K562 (cell line): ENCODE results near the gene KCNAB1. TPM values are rescaled to one million over a fixed set of nuclear protein-coding genes. Genes with fewer than 3 reads are reported as not detected.

Experiments used
- KAT2B ChIP-seq: IDR thresholded peaks from one replicate; pipeline ENCODE4 v1.6.1; 2012; ENCODE audit warnings: low read depth, mild to moderate bottlenecking, control low read depth, inconsistent platforms, low read length, moderate library complexity
- MED1 ChIP-seq: sonication (generic); formaldehyde crosslinking; IDR thresholded peaks from 2 replicates; pipeline ENCODE4 v1.8.1; 2023; ENCODE audit warnings: missing genetic modification reagents, borderline replicate concordance
- POLR3G ChIP-seq: IDR thresholded peaks from 2 replicates; pipeline ENCODE4 v1.6.1; 2011; ENCODE audit not compliant: insufficient read length, insufficient replicate concordance; ENCODE audit errors: extremely low read depth
- SETDB1 ChIP-seq: IDR thresholded peaks from one replicate; pipeline ENCODE4 v1.6.1; 2012; ENCODE audit warnings: low read length, control low read depth, inconsistent platforms
- YY1 ChIP-seq, 3 experiments: IDR thresholded peaks; 2 replicates each; pipeline ENCODE4 v1.6.1; 2011; ENCODE audit warnings: low read length in 2 of 3, mild to moderate bottlenecking in 2 of 3, moderate library complexity in 2 of 3, borderline replicate concordance in 1 of 3, control low read depth in 1 of 3, low read depth in 1 of 3; ENCODE audit not compliant: insufficient read depth in 3 of 3, insufficient replicate concordance in 2 of 3, control insufficient read depth in 1 of 3, insufficient read length in 1 of 3; ENCODE audit errors: extremely low read depth in 1 of 3
- ZNF551 ChIP-seq: fragments of 250-450 bp; sonication (Bioruptor Pico); IDR thresholded peaks from 2 replicates; pipeline ENCODE4 v1.5.0; 2021; ENCODE audit warnings: mild to moderate bottlenecking, moderate library complexity
- polyA plus RNA-seq, 8 experiments: library from polyadenylated mRNA; depleted of rRNA in 4 of 8; stranded (reverse) in 5 of 8; unstranded in 3 of 8; fragments of >200 nt; fragmentation: Nextera tagmentation in 2 of 8; fragmentation: Illumina TruSeq in 1 of 8; extraction: Ambion mirVana in 2 of 8; extraction: Trizol in 1 of 8; gene quantifications; 2 replicates each; pipeline versions ENCODE4 v1.2.1 to v1.2.3, GENCODE V29; 2011 to 2014; ENCODE audit warnings: inconsistent platforms in 1 of 8, missing spikeins in 1 of 8
- total RNA-seq, 7 experiments: library from RNA; depleted of rRNA in 6 of 7; stranded (reverse); fragments of >200 nt in 6 of 7; fragmentation: Illumina TruSeq in 2 of 7; extraction: Trizol in 2 of 7; gene quantifications; 2 replicates each; pipeline versions ENCODE4 v1.2.1 to v1.2.3, GENCODE V29; 2011 to 2021; ENCODE audit warnings: low replicate concordance in 1 of 7
- TF ChIP-seq, protein P1 (sequence below), 2 experiments: fragments of 450-650 bp in 1 of 2; sonication (generic) in 1 of 2; formaldehyde crosslinking in 1 of 2; IDR thresholded peaks; 2 replicates each; pipeline versions ENCODE4 v1.7.1 to v1.9.0; 2016 to 2022; ENCODE audit warnings: inconsistent platforms in 1 of 2, mild to moderate bottlenecking in 1 of 2, missing genetic modification reagents in 1 of 2
- TF ChIP-seq, protein P2 (sequence below): fragments of 450-650 bp; IDR thresholded peaks from 2 replicates; pipeline ENCODE4 v1.6.1; 2014; ENCODE audit warnings: low read depth, mild to moderate bottlenecking, moderate library complexity, borderline replicate concordance
- TF ChIP-seq, protein P3 (sequence below): sonication (generic); formaldehyde crosslinking; IDR thresholded peaks from 2 replicates; pipeline ENCODE4 v1.5.0; 2020; ENCODE audit warnings: missing genetic modification reagents
- TF ChIP-seq, protein P4 (sequence below): sonication (generic); formaldehyde crosslinking; IDR thresholded peaks from 2 replicates; pipeline ENCODE4 v1.8.0; 2022; ENCODE audit warnings: missing genetic modification reagents, mild to moderate bottlenecking, borderline replicate concordance

The KCNAB1 gene
- total and polyA plus RNA-seq, 9 of the 15 experiments (the other 6 are each of a cell fraction or from before 2014, with no cell fraction given): 0.14 to 1.2 (median 0.51) TPM

DNA sequence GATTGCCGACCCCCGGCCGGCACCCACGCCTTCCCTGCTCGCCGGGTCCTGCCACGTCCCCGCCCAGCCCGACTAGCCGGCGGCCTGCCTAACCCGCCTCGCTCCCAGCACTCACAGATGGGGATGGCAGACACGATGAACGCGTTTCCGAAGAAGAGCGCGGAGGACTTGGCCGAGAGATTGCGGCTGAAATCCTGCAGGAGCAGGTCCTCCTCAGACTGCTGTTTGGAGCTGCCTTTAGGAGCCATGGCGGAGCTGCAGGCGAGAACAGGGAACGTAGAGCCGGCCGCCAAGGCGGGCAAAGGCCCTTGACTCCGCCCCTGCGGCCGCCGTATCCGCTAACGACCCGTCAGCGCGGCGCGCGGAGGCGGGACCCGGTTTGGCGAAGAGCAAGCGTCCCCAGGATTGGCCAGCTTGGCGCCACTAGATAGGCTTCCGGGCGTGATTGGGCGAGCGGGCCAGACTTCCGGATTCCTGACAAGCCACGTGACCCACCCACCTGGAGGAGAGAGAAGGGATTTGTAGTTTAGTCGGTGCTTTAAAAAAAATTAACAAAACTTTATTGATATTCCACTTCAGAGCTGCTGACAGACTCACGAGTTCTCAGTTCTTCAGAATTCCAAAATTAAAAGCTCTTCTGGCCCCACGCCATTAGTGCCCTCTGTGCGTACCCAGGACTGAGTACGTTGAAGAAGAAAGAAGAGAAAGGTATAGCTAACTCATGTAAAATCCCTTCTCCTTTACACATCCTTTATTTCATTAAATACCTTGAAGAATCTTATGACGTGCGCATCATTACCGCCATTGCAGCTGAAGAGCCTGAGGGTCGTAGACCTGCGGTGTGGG lies 434.7 kb downstream of the KCNAB1 start, which contains the start of gene SSR3 (continued):
- TF ChIP-seq, protein P1, sequence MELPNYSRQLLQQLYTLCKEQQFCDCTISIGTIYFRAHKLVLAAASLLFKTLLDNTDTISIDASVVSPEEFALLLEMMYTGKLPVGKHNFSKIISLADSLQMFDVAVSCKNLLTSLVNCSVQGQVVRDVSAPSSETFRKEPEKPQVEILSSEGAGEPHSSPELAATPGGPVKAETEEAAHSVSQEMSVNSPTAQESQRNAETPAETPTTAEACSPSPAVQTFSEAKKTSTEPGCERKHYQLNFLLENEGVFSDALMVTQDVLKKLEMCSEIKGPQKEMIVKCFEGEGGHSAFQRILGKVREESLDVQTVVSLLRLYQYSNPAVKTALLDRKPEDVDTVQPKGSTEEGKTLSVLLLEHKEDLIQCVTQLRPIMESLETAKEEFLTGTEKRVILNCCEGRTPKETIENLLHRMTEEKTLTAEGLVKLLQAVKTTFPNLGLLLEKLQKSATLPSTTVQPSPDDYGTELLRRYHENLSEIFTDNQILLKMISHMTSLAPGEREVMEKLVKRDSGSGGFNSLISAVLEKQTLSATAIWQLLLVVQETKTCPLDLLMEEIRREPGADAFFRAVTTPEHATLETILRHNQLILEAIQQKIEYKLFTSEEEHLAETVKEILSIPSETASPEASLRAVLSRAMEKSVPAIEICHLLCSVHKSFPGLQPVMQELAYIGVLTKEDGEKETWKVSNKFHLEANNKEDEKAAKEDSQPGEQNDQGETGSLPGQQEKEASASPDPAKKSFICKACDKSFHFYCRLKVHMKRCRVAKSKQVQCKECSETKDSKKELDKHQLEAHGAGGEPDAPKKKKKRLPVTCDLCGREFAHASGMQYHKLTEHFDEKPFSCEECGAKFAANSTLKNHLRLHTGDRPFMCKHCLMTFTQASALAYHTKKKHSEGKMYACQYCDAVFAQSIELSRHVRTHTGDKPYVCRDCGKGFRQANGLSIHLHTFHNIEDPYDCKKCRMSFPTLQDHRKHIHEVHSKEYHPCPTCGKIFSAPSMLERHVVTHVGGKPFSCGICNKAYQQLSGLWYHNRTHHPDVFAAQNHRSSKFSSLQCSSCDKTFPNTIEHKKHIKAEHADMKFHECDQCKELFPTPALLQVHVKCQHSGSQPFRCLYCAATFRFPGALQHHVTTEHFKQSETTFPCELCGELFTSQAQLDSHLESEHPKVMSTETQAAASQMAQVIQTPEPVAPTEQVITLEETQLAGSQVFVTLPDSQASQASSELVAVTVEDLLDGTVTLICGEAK (IDR thresholded peaks at IDR 0.05): peak; percentile 100
- TF ChIP-seq, protein P1 (CRISPR knock-in tag; IDR thresholded peaks at IDR 0.05): peak; percentile 99
- no peak for TF ChIP-seq ZNF551
- TF ChIP-seq, protein P2, sequence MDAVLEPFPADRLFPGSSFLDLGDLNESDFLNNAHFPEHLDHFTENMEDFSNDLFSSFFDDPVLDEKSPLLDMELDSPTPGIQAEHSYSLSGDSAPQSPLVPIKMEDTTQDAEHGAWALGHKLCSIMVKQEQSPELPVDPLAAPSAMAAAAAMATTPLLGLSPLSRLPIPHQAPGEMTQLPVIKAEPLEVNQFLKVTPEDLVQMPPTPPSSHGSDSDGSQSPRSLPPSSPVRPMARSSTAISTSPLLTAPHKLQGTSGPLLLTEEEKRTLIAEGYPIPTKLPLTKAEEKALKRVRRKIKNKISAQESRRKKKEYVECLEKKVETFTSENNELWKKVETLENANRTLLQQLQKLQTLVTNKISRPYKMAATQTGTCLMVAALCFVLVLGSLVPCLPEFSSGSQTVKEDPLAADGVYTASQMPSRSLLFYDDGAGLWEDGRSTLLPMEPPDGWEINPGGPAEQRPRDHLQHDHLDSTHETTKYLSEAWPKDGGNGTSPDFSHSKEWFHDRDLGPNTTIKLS: peak; percentile 94
- TF ChIP-seq, protein P3, sequence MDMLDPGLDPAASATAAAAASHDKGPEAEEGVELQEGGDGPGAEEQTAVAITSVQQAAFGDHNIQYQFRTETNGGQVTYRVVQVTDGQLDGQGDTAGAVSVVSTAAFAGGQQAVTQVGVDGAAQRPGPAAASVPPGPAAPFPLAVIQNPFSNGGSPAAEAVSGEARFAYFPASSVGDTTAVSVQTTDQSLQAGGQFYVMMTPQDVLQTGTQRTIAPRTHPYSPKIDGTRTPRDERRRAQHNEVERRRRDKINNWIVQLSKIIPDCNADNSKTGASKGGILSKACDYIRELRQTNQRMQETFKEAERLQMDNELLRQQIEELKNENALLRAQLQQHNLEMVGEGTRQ (CRISPR knock-in tag): peak; percentile 98
- TF ChIP-seq POLR3G: no peak
- no peak for TF ChIP-seq SETDB1
- TF ChIP-seq YY1 (IDR thresholded peaks at IDR 0.05; ENCODE audit: borderline replicate concordance in 1 of 3, control insufficient read depth in 1 of 3, extremely low read depth in 1 of 3, insufficient read depth in 3 of 3, insufficient read length in 1 of 3, insufficient replicate concordance in 2 of 3, low read depth in 1 of 3, low read length in 2 of 3): peak in 2 of 3 experiments; percentile 85 to 92
- TF ChIP-seq, protein P4, sequence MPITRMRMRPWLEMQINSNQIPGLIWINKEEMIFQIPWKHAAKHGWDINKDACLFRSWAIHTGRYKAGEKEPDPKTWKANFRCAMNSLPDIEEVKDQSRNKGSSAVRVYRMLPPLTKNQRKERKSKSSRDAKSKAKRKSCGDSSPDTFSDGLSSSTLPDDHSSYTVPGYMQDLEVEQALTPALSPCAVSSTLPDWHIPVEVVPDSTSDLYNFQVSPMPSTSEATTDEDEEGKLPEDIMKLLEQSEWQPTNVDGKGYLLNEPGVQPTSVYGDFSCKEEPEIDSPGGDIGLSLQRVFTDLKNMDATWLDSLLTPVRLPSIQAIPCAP: no peak
- TF ChIP-seq MED1 (CRISPR knock-in tag): no peak
- no peak for TF ChIP-seq KAT2B
